GM21447 (cell line): ENCODE results near the gene TMEM106B.
"Not testable (repeated sequence)": the region's sequence is repeated elsewhere in the genome, so short reads cannot be mapped to it uniquely, and the experiment has no call there.

Experiments
- ATAC-seq: cut with Tn5 transposase; IDR thresholded peaks from one replicate; pipeline ENCODE4 v1.9.1; 2021; ENCODE audit not compliant: unreplicated experiment

TMEM106B gene

DNA sequence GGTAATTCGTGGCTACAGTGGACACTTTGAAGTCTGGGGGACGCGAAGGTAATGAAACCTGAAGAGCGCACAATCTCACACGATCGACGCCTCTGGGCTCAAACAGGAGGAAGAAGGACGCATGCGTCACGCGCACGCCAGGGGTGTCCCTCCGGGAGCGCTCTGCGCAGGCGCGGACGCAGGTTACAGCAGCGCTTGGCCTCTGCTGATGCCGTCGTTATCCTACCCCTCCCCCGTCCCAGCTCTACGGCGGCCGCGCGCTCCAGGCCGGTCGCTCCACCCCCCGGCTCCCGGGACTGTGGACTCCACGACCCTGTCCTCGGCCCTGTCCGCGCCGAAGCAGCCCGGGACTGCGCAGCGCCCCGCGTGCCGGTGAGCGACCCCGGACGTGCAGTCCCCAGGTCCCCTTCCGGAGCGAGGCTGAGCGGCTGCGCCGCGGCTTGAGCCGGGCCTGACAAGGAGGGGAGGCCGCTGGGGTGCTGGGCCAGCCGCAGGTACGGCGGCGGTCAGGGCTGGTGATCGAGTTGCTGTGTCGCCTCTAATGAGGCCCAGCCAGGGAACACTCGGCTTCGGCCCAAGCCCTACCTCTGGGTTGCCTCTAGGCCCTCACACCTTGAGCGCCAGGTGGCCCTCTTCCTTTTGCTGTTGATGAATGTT lies at the start of gene TMEM106B:
Gene TMEM106B, plus strand, starts transcription at position 241 of the 657 bp plus-strand sequence. CDS start 3,517 bp downstream, outside the sequence.
- peak; percentile 95 for ATAC-seq

DNA sequence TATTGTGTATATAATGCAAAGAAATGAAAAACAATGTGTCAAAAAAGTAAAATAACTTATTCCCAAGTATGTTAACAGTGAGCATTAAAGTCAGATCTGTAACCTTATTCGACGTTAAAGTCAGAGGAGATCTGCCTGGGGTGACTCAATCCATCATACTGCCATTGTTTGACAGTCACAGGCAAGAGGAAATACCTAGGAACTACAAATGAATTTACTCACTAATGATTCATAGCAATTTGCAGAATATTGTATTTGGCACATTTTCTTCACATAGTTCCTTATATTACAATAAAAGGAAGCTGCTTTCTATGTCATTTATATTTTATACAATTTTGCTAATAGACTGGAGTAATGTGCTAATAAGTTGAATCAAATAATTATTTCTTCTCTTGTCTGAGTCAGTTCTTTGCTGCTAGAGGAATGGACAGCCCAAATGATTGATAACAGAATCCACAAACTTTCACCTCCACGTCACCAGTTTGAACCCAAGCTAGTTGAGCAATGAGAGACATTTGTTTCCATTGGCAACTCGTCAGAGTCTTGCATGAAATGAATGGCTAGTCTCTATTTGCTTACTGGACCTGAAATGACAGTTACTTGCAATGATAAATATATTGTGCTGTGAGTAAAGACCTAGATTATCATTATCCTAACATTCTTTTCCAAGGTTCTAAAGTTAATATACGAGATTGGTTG lies 48.5 kb upstream of the TMEM106B start:
- no peak for ATAC-seq

DNA sequence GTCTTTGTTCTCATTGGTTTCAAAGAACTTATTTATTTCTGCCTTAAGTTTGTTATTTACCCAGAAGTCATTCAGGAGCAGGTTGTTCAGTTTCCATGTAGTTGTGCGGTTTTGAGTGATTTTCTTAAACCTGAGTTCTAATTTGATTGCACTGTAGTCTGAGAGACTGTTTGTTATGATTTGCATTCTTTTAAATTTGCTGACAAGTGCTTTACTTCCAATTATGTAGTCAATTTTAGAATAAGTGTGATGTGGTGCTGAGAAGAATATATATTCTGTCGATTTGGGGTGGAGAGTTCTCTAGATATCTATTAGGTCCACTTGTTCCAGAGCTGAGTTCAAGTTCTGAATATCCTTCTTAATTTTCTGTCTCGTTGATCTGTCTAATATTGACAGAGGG lies 43.0 kb upstream of the TMEM106B start:
- ATAC-seq = not testable (repeated sequence)

DNA sequence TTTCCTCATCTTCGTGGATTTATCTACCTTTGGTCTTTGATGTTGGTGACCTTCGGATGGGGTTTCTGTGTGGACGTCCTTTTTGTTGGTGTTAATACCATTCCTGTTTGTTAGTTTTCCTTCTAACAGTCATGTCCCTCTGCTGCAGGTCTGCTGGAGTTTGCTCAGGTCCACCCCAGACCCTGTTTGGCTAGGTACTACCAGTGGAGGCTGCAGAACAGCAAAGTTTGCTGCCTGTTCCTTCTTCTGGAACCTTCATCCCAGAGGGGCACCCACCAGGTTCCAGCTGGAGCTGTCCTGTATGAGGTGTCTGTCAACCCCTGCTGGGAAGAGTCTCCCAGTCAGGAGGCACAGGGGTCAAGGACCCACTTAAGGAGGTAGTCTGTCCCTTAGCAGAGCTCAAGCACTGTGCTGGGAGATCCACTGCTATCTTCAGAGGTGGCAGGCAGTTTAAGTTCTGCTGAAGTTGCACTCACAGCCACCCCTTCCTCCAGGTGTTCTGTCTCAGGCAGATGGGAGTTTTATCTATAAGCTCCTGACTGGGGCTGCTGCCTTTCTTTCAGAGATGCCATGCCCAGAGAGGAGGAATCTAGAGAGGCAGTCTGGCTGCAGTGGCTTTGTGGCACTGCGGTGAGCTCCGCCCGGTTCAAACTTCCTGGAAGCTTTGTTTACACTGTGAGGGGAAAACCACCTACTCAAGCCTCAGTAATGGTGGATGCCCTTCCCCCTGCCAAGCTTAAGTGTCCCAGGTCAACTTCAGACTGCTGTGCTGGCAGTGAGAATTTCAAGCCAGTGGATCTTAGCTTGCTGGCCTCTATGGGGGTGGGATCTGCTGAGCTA lies 40.9 kb upstream of the TMEM106B start:
- ATAC-seq = not testable (repeated sequence)

DNA sequence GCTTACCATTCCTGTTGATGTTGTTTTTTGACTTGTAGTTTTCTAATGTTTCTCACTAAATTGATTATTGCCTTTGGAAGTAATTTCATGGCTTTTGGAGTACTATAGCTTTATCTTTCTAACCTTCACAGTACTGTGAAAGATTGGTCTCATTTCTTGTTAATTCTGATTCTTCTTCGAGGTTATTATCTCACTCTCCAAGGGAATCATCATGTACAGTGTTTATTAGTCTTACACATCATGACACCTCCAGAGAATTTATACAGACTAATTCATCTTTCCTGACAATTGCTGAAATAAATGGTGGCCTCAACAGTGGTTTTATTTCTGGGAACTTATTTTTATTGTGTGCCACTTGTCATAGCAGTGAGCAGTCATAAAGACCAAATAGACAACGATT lies 37.4 kb upstream of the TMEM106B start:
- no peak for ATAC-seq

DNA sequence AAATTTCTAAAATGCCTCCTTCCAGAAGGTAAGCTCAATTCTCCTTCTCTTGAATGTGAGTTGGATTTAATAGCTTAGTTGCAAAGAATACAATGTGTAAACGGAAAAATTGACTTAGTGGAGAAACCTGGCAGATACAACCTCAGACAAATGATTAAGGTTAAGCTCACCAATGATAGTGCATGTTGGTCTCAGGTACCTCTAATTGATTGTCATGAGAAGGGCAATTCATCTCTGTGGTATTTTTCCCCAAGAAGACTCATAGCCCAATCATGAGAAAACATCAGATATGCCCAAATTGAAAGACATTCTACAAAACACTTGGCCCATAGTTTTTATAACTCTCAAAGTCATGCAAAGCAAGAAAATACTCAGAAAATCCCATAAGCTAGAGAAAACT lies 36.2 kb upstream of the TMEM106B start:
- ATAC-seq = no peak

DNA sequence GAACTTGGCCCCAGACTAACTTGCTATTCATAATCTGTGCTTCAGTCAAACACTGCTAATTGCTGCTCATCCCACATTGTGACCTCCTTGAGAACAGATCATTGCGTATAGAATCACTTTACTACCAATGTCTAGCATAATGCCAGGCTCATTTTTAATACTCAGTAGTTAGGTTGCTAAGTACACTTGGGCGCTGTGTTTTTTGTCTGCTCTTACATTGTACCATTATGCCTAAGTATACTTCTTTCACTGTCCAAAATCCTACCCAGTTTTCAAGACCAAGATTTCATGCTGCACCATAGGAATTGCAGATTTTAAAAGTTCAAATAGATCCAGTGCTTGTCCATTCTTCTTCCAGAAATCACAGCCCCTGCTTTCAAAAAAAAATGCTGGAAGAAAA lies 32.8 kb upstream of the TMEM106B start:
- no peak for ATAC-seq

DNA sequence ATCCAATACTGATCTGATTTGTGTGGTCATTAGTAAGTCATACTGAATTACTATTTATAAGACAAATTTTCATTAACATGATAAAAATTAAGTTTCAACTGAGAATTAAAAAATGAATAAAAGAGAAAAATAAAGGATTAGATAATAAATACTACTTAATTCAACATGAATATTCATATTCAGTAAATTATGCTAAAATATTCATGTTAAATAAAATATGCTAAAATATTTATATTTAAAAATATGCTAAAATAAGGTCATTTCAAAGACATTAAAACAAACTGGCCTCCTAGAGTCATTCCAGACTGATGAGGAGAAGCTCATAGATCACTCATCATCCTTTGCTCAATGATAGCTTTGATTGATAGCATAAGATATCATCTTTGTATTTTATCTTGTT lies 16.7 kb upstream of the TMEM106B start:
- no peak for ATAC-seq

DNA sequence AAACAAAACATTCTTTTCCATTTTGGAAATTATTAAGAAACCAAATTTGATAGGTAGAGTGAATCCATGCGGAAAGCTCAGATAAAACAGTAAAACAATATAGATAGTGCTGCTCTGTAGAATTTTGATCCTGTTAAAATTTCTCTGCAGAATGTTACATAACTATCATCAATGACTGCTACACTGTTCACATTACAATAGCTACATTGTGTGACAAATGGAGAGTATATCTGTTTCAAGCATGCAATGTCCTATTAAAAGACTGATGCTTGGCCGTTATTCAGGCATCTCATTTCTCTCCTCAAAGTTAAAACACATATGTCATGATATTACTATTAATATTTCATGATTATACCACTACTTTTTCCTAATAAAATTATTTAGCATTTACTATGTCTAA lies 14.7 kb upstream of the TMEM106B start:
- ATAC-seq = no peak

DNA sequence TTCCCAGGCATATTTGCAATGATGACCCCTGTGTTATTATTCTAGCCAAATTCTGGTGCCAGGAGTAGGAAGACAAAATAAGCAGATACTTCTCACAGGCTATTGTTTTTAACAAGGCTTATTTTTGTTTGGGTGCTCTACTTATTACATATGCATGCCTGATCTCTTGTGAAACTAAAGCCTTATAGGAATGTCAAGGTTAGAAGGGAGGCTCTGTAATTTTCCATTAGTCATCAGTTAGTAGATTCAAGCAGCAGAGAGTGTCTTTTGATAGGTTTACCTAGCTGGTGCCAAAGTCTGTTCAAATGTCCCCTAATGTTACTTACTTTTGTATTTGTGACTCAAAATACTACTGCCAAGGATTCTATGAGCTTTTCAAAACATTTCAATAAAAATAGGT lies 11.7 kb upstream of the TMEM106B start:
- ATAC-seq = no peak

DNA sequence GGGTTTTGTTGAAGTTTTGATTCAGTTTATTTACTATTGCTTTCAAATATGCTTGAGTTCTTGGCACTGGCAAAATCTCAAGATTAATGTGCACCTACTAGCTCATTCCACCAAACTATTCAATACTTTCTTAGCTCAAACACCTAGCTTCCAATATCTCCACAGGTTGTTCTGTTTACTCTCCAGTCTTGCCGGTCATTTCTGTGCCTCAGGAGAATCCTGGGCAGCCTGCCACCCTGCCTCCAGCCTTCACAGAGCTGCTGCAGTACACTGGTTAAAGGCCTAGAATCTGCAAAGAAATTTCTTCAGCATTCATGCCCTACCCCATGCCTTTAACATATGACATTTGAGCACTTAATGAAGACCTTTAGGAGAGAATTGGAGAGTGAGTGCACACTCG lies 4.0 kb upstream of the TMEM106B start:
- ATAC-seq = no peak

DNA sequence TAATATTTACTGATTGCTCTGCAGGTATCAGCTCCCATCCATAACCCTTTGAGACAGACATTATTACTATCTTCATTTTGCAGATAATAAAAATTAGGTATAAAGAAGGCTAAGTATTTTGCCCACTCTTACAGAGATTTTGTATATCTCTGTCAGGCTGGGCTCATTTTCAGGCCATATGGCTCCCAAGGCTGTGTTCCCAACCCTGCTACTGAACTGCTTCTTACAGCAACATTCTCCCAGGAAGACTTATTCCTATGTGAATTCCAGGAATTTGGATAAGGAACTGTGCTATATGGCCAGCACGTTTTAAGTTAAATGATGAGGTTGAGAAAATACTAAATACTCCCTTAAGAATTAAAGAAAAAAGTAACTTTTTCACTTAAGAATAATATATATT lies 1.9 kb upstream of the TMEM106B start:
- no peak for ATAC-seq

DNA sequence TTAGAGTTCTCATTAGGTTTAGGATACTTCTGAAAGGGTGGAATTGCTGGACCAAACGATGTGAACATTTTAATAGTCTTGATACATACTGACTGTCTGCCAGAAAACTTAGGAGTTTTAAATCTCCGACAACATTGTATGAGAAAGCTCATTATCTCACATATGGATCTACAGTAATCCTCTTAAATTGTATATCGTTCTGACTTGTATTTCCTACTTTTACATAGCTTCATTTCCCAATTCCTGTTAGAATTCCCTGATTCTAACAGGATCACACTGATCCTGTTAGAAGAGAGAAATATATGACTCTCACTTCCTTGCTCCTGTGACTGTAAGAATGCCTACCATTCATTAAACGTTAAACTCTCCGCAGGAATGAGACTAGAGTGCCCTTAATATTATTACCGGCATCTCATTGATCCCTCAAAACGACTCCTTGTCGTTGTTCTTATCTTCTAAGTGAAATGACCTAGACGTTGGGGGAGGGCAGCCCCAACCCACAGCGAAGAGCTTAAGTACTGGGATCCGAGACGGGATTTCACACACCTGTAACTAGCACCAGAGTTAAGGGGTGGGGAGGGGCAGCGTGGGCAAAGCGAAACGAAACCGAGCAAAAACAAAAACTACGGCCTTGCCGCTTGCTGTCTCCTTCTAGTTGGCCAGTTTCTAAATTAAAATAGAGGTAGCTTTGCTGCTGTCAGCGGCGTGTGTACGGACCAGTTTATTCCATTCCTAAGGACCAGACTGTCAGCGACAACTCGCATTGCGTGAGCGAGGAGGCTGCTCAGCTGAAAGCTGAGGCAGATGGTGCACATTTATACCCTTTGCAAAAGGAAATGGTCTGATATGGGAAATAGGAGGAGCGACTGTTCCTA lies 678 bp upstream of the TMEM106B start:
- ATAC-seq = peak; percentile 36

DNA sequence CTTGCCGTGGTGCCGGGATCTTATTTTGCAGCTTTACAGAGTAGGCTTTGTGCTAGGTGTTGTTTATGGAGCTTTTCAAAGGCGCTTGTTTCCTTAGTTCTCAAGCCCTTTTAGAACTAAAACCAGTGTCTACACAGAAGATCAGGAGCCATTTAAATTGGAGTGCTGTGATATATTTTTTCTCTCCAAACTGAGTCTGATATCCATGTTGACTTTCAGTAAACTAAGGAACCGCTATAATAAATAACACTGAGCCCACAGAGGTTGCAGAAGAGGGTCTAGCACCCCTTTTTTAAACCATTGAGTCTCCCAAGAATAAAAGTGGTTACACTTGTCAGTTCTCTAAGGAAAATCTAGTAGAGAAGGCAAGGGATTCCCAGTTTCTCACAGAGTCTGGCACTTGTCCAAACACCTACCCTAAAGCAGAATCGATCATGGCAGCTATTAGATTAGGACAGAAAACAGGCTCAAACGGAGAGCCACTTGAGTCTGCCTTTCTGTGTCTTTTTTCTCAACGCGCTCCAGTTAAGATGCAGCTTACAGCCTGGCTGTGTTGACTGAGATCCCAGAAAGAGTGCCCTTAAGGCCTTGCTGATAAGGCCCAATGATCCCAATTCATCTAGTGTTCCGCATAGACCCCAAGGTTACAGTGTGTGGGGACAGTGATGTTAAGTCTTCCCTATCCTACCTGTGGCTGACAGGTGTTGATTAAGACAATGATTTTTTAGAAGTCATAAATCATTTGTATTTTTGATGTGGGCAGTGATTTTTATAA lies 804 bp downstream of the TMEM106B start:
- no peak for ATAC-seq

DNA sequence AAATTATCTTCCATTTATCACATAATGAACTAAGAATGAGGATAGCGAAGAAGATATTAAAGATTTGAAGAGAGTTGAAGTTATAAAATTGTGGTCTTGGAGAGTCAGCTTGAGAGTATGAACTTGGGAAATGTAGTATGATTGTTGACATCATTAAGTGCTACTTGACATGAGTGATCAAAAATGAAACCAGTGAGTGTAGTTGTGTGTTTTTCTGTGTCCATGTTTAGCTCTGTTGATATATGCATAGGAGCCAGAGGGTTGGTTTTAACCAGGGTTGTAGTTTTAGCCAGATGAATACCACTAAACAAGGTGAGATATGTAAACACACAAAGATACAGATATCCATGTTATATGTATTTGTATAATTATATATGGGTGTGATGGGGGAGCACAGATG lies 6.2 kb downstream of the TMEM106B start:
- no peak for ATAC-seq

DNA sequence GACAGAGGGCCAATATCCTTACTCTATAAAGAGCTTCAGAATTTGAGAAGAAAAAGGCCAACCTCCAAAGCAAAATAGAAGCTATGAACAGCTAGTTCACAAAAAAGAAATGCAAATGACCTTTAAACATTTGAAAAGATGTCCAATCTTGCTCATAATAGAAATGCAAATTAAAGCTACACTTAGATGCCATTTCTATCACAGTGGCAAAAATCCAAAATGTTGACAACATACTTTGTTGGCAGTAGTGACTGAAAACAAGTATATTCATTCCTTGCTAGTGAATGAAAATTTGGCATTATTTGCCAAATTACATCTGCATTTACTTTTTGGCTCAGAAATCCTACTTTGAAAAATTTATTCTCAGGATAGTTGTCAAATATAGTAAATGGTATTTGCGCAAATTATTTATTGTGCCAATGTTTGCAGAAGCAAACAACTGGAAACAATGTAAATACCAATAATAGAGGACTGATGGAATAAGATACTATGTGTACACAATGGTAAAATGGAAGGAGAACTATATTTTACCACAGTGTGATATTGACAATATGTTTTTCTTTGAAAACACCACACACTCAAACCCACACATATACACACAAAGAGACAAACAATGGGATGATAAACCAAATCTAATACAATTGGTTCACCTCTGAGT lies 9.4 kb downstream of the TMEM106B start:
- ATAC-seq = no peak

DNA sequence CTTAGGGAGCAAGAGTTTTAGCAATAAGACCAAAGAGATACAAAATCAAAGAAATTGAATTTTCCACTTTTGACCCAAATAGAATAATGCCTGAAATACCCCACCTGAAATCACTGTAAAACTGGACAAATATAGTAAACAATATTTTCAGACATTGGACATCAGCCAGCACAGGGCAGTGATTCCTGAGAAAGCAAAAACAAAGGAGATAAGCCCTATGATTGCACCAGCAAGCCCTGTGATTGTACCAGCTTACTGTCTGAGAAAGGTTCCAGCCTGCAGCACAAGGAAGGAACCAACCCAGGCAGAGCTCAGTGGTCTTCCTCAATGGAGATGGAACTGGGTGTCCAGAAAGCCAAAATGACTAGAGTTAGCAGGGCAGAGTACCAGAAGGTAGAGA lies 10.3 kb downstream of the TMEM106B start:
- ATAC-seq = no peak

DNA sequence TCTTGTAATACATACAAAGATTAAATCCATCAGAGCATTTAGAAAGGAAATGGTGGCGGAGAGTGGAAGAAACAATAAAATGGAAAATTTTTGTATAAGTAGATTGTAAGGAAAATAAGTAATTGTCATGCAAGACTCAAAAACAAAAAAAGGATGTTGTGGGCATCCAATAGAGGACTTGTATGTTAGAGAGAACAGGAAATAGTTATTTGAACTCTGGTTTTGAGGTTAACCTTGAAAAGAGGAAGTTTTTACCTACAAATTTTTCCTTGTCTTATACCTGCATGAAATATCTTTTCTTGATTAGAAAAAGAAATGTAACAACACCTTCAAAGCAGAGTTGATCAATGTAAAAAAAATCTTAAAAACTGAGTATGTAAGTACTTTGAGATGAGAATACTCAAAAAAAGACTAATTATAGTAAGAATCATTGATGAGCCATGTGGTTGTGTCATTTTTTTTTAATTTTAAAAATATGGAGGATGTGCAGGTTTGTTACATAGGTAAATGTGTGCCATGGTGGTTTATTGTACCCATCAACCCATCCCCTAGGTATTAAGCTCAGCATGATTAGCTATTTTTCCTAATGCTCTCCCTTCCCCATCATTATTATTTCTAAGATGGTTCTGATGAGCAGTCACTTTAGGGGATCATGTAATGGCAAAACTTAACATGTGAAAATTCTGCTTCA lies 11.9 kb downstream of the TMEM106B start:
- peak; percentile 95 for ATAC-seq

DNA sequence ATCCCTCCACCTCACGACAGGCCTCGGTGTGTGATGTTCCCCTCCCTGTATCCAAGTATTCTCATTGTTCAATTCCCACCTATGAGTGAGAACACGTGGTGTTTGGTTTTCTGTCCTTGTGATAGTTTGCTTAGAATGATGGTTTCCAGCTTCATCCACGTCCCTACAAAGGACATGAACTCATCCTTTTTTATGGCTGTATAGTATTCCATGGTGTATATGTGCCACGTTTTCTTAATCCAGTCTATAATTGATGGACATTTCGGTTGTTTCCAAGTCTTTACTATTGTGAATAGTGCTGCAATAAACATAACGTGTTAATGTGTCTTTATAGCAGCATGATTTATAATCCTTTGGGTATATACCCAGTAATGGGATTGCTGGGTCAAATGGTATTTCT lies 13.9 kb downstream of the TMEM106B start:
- ATAC-seq = not testable (repeated sequence)
